ENCODE results near the gene SLC30A10. TPM values are rescaled to one million over a fixed set of nuclear protein-coding genes. Genes with fewer than 3 reads are reported as not detected.
"Not testable (repeated sequence)": the region's sequence is repeated elsewhere in the genome, so short reads cannot be mapped to it uniquely, and the experiment has no call there.

Gene SLC30A10
- total RNA-seq, 1 donor from 2014 or later: not detected

- H3K36me3 ChIP-seq (ENCODE audit: control insufficient read depth, insufficient read depth, low read length): no peaks in the 10 kb centered on the region
- no peak for TF ChIP-seq CTCF (IDR thresholded peaks at IDR 0.05; ENCODE audit: insufficient read depth, low read length, poor library complexity, severe bottlenecking)
- peak; percentile 77 for DNase-seq (ENCODE audit: low read depth)
- H3K27me3 ChIP-seq (ENCODE audit: control insufficient read depth, insufficient read depth, low read length): no peaks in the 10 kb centered on the region
- H3K4me3 ChIP-seq (ENCODE audit: low read depth, low read length): no peak overlapping the region
These were observed 10.3 kb upstream of the SLC30A10 start for GRCh38 chr1:219938706-219939105.

GRCh38 chr1:219933763-219934162 is 5.4 kb upstream of the SLC30A10 start:
- not testable (repeated sequence) for DNase-seq (ENCODE audit: low read depth); H3K27me3 ChIP-seq (ENCODE audit: control insufficient read depth, insufficient read depth, low read length)

GRCh38 chr1:219931033-219931432 is 2.7 kb upstream of the SLC30A10 start:
- Histone ChIP-seq H3K36me3 (ENCODE audit: control insufficient read depth, insufficient read depth, low read length) (no peaks in the 10 kb centered on the region), H3K4me3 (ENCODE audit: low read depth, low read length) (no peak overlapping the region), H3K27me3 (ENCODE audit: control insufficient read depth, insufficient read depth, low read length) (peaks cover 9% of the 10 kb centered on the region)
- TF ChIP-seq CTCF (IDR thresholded peaks at IDR 0.05; ENCODE audit: insufficient read depth, low read length, poor library complexity, severe bottlenecking): no peak
- DNase-seq (ENCODE audit: low read depth): no peak

More at GRCh38 chr1:219933763-219934162, 5.4 kb upstream of the SLC30A10 start:
- not testable (repeated sequence) for H3K4me3 ChIP-seq (ENCODE audit: low read depth, low read length); H3K36me3 ChIP-seq (ENCODE audit: control insufficient read depth, insufficient read depth, low read length)

GRCh38 chr1:219928791-219929118 is 398 bp upstream of the SLC30A10 start:
- Histone ChIP-seq H3K4me3 (ENCODE audit: low read depth, low read length) (peak overlapping the region; percentile 39), H3K27me3 (ENCODE audit: control insufficient read depth, insufficient read depth, low read length) (peaks cover 9% of the 10 kb centered on the region), H3K36me3 (ENCODE audit: control insufficient read depth, insufficient read depth, low read length) (no peaks in the 10 kb centered on the region)
- no peak for DNase-seq (ENCODE audit: low read depth)
- no peak for TF ChIP-seq CTCF (IDR thresholded peaks at IDR 0.05; ENCODE audit: insufficient read depth, low read length, poor library complexity, severe bottlenecking)

- Histone ChIP-seq H3K27me3 (ENCODE audit: control insufficient read depth, insufficient read depth, low read length) (peaks cover 9% of the 10 kb centered on the region), H3K4me3 (ENCODE audit: low read depth, low read length) (peak overlapping the region; percentile 39), H3K36me3 (ENCODE audit: control insufficient read depth, insufficient read depth, low read length) (no peaks in the 10 kb centered on the region)
- TF ChIP-seq CTCF (IDR thresholded peaks at IDR 0.05; ENCODE audit: insufficient read depth, low read length, poor library complexity, severe bottlenecking): no peak
- DNase-seq (ENCODE audit: low read depth): no peak
These were observed 930 bp downstream of the SLC30A10 start for GRCh38 chr1:219927298-219927955.

GRCh38 chr1:219926363-219926998 is 1.9 kb downstream of the SLC30A10 start:
- no peak for TF ChIP-seq CTCF (IDR thresholded peaks at IDR 0.05; ENCODE audit: insufficient read depth, low read length, poor library complexity, severe bottlenecking)
- Histone ChIP-seq H3K4me3 (ENCODE audit: low read depth, low read length) (no peak overlapping the region), H3K27me3 (ENCODE audit: control insufficient read depth, insufficient read depth, low read length) (peaks cover 9% of the 10 kb centered on the region), H3K36me3 (ENCODE audit: control insufficient read depth, insufficient read depth, low read length) (no peaks in the 10 kb centered on the region)
- no peak for DNase-seq (ENCODE audit: low read depth)
